Endothelial cell of umbilical vein (primary cell): ENCODE measurements around the gene SH3PXD2A. TPM values are rescaled to one million over a fixed set of nuclear protein-coding genes. Genes with fewer than 3 reads are reported as not detected.

Experiments used
- BruUV-seq: library from RNA; stranded (reverse); fragments of 400-500 nt; replicated peaks from 2 replicates; lab custom pipeline; 2021; lab: Mats Ljungman, UMichigan
- CTCF ChIA-PET: fragments of 300-600, 350-600 bp; sonication (Branson Sonifier 250); formaldehyde crosslinking; loops from one replicate; lab custom pipeline; 2021; ENCODE audit warnings: antibody characterized with exemption, inconsistent platforms; lab: Charles Lee
- POLR2A ChIA-PET: fragments of 300-600, 350-600 bp; sonication (Branson Sonifier 250); formaldehyde crosslinking; loops from one replicate; lab custom pipeline; 2021; ENCODE audit warnings: antibody characterized with exemption, inconsistent platforms; lab: Charles Lee
- DNase-seq: peaks from one replicate; pipeline ENCODE4 v3.0.0-alpha.2; 2011; ENCODE audit warnings: low read depth, low spot score
- FAIRE-seq: peaks from 2 replicates; lab custom pipeline; 2011; peaks lifted over from hg19 to GRCh38; lab: Jason Lieb, UNC
- H2AFZ ChIP-seq: 2 replicates; pipeline ENCODE4 v1.6.0; 2012; ENCODE audit warnings: low read depth, low read length, control low read depth, inconsistent platforms
- H3K27ac ChIP-seq: 2 replicates; pipeline ENCODE4 v1.5.1; 2011; ENCODE audit warnings: low read depth, mild to moderate bottlenecking, control low read depth, low read length, moderate library complexity; ENCODE audit not compliant: insufficient read depth
- H3K27me3 ChIP-seq, 2 experiments: 2 replicates each; pipeline versions ENCODE4 v1.6.0 to v1.6.1; 2011; ENCODE audit warnings: low read length in 2 of 2, mixed read lengths in 1 of 2; ENCODE audit not compliant: control insufficient read depth in 2 of 2, insufficient read depth in 2 of 2
- H3K36me3 ChIP-seq, 2 experiments: 2 replicates in 1 of 2; 3 replicates in 1 of 2; pipeline ENCODE4 v1.5.1; 2011; ENCODE audit warnings: low read length in 2 of 2, mild to moderate bottlenecking in 1 of 2, moderate library complexity in 1 of 2; ENCODE audit not compliant: control insufficient read depth in 2 of 2, insufficient read depth in 2 of 2; ENCODE audit errors: extremely low read depth in 1 of 2
- H3K4me1 ChIP-seq: 3 replicates; pipeline ENCODE4 v1.5.1; 2011; ENCODE audit warnings: mild to moderate bottlenecking, low read length; ENCODE audit not compliant: control insufficient read depth, insufficient read depth; ENCODE audit errors: extremely low read depth
- H3K4me2 ChIP-seq: 2 replicates; pipeline ENCODE4 v1.6.1; 2011; ENCODE audit warnings: low read length, control low read depth, mixed read lengths; ENCODE audit not compliant: insufficient read depth
- H3K4me3 ChIP-seq, 3 experiments: fragments of 200-600 bp in 1 of 3; sonication (generic), shearing (Covaris generic) in 1 of 3; replicated peaks in 1 of 3; 2 replicates each; pipeline ENCODE4 v1.5.1; 2011 to 2016; ENCODE audit warnings: control low read depth in 3 of 3, low read length in 3 of 3, mild to moderate bottlenecking in 2 of 3, inconsistent platforms in 1 of 3, low read depth in 1 of 3, moderate library complexity in 1 of 3; ENCODE audit not compliant: insufficient read depth in 1 of 3
- H3K79me2 ChIP-seq: 2 replicates; pipeline ENCODE4 v1.6.0; 2012; ENCODE audit warnings: low read length, inconsistent platforms; ENCODE audit not compliant: control insufficient read depth, insufficient read depth
- H3K9ac ChIP-seq: replicated peaks from 2 replicates; pipeline ENCODE3; 2011; ENCODE audit warnings: low read length, control low read depth; ENCODE audit not compliant: insufficient read depth; ENCODE audit errors: extremely low read depth
- H3K9me1 ChIP-seq: replicated peaks from 3 replicates; pipeline ENCODE4 v1.6.0; 2011; ENCODE audit warnings: mild to moderate bottlenecking, low read length; ENCODE audit not compliant: control insufficient read depth, insufficient read depth; ENCODE audit errors: extremely low read depth
- H3K9me3 ChIP-seq: replicated peaks from 2 replicates; pipeline ENCODE4 v1.5.1; 2012; ENCODE audit warnings: low read length, inconsistent platforms; ENCODE audit not compliant: control insufficient read depth, insufficient read depth
- H4K20me1 ChIP-seq: replicated peaks from 2 replicates; pipeline ENCODE3; 2011; ENCODE audit warnings: mild to moderate bottlenecking, low read length; ENCODE audit not compliant: control insufficient read depth, insufficient read depth; ENCODE audit errors: extremely low read depth
- EZH2 ChIP-seq: IDR thresholded peaks from 2 replicates; pipeline ENCODE4 v1.6.1; 2012; ENCODE audit warnings: borderline replicate concordance, low read depth, mild to moderate bottlenecking, moderate library complexity, low read length, inconsistent platforms; ENCODE audit not compliant: severe bottlenecking
- FOS ChIP-seq: IDR thresholded peaks from 2 replicates; pipeline ENCODE4 v1.6.1; 2011; ENCODE audit warnings: mild to moderate bottlenecking, low read length, moderate library complexity, borderline replicate concordance; ENCODE audit not compliant: insufficient read depth
- JUN ChIP-seq: IDR thresholded peaks from 2 replicates; pipeline ENCODE4 v1.6.1; 2011; ENCODE audit warnings: borderline replicate concordance, low read depth; ENCODE audit not compliant: insufficient read length, insufficient read depth
- MAX ChIP-seq: IDR thresholded peaks from 2 replicates; pipeline ENCODE4 v1.6.1; 2011; ENCODE audit not compliant: insufficient read depth, insufficient read length
- MYC ChIP-seq: IDR thresholded peaks from one replicate; pipeline ENCODE4 v1.6.1; 2011; ENCODE audit warnings: mild to moderate bottlenecking, low read depth, low read length
- POLR2A ChIP-seq: IDR thresholded peaks from 2 replicates; pipeline ENCODE4 v1.6.1; 2012; ENCODE audit warnings: low read depth, mild to moderate bottlenecking, control low read depth, low read length
- dilution Hi-C: fragments of 300-500 bp; cut with MboI; formaldehyde crosslinking; loops from one replicate; pipeline ENCODE4 v1.15.0; 2019; ENCODE audit warnings: low sequenced_read_pairs; ENCODE audit not compliant: extremely low pct_ligation_motif_present
- intact Hi-C: fragments of 100-400 bp; cut with micrococcal nuclease; formaldehyde crosslinking; loops from one replicate; pipeline ENCODE4 v1.10.0; 2022
- polyA plus RNA-seq, 4 experiments: library from polyadenylated mRNA; depleted of rRNA in 3 of 4; stranded (reverse) in 3 of 4; unstranded in 1 of 4; fragments of >200 nt; gene quantifications; 2 replicates each; pipeline versions ENCODE4 v1.2.1 to v1.2.3, GENCODE V29; 2011 to 2012; ENCODE audit warnings: missing spikeins in 1 of 4
- total RNA-seq: library from RNA; stranded (reverse); gene quantifications from 2 replicates; pipeline ENCODE4 v1.2.3, GENCODE V29; 2021

The SH3PXD2A gene
- total and polyA plus RNA-seq, 2 donors (not counting 3 experiments of a cell fraction or from before 2014, with no cell fraction given): 1.4 to 5.1 TPM

GRCh38 chr10:103896225-103896624 lies 40.8 kb upstream of the SH3PXD2A start:
- Histone ChIP-seq H3K4me3 (no peak overlapping the region), H2AFZ (no peak overlapping the region), H3K9me1 (no peaks in the 10 kb centered on the region), H3K36me3 (peaks cover 2 to 4% of the 10 kb centered on the region in 2 experiments), H3K79me2 (no peaks in the 10 kb centered on the region), H3K9me3 (no peaks in the 10 kb centered on the region), H3K9ac (peak overlapping the region; percentile 42), H4K20me1 (no peaks in the 10 kb centered on the region), H3K27me3 (no peaks in the 10 kb centered on the region), H3K4me1 (peaks cover 35% of the 10 kb centered on the region), H3K4me2 (peak overlapping the region; percentile 27), H3K27ac (peak overlapping the region; percentile 85)
- ChIA-PET CTCF (interaction anchor here (1.0 to 3.8 kb wide), 2 partner anchors 12 to 137 kb away, joined by 3 to 11 read pairs; no protein-coding TSS in a partner anchor), POLR2A (no interaction called here)
- TF ChIP-seq FOS: peak; percentile 29
- no peak for TF ChIP-seq POLR2A
- peak; percentile 20 for TF ChIP-seq MAX
- no peak for TF ChIP-seq EZH2
- peak; percentile 68 for TF ChIP-seq MYC
- TF ChIP-seq JUN: peak; percentile 27
- intact Hi-C loops: no loop called here
- no TSS peak for BruUV-seq
- dilution Hi-C loops: no loop called here
- DNase-seq (peak; percentile 66), FAIRE-seq (peak; percentile 28)
